GM18511 (cell line): Measurements from ENCODE around the gene TUT4.

ENCODE experiments used
- ATAC-seq: cut with Tn5 transposase; IDR thresholded peaks from one replicate; pipeline ENCODE4 v1.9.1; 2021; ENCODE audit warnings: mild to moderate bottlenecking, moderate library complexity; ENCODE audit not compliant: unreplicated experiment

TUT4 gene

DNA sequence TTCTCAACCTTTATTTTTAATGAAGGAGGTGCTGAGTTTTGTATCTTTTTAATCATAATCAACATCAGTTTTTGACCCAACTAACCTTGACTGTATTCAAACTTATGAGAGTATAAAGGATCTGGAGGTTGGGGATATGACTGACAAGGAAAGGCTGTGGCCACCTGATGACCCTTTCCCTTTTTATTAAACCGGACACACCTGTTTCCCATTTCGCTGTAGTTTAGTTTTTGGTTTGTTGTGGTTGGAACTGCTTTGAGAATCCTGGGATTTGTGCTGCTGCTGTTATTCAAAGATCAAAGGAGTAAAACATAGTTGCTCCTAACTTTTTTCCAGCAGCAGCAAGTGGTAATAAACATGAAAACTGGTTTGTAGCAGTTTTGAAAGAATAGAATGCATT is 136.1 kb downstream of the TUT4 start:
- no peak for ATAC-seq

DNA sequence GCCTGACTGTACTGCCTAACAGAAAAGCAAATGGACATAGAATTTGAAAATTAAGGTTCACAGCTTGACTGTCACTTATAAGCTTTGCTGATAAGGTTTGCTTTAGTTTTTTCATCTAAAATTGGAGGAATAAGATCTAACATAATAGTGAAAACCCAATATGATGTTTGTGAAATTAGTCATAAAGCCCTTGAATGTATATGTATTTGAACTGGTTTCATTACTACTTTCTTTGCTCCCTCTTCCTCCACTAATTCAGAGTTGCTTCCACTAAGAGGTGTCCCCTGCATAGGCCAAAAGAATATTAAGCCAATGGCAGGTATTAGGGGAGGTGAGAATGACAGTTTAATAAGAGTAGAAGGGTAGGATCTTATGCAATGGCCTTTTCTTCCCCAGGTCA is 137.9 kb downstream of the TUT4 start:
- ATAC-seq, result no peak

DNA sequence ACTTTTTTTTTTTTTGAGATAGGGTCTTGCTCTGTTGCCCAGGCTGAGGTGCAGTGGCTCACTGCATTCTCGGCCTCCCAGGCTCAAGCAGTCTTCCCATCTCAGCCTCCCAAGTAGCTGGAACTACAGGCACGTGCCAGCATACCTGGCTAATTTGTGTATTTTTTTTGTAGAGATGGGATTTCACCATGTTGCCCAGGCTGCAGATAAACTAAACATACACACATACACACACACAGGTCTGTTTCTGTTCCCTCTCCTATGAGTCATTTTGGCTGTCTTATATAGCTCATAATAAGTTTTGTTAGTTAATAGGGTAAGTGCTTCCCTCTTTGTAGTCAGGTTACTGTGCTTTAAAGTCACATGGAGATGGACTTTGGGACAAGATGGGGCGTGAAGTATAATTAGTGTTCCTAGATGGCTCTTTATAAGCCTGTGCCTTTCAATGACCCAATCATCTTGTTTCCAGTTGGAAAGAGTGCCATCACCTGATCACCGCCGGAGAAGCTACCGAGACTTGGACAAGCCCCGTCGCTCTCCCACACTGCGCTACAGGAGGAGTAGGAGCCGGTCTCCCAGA is 139.4 kb downstream of the TUT4 start:
- ATAC-seq, result no peak

DNA sequence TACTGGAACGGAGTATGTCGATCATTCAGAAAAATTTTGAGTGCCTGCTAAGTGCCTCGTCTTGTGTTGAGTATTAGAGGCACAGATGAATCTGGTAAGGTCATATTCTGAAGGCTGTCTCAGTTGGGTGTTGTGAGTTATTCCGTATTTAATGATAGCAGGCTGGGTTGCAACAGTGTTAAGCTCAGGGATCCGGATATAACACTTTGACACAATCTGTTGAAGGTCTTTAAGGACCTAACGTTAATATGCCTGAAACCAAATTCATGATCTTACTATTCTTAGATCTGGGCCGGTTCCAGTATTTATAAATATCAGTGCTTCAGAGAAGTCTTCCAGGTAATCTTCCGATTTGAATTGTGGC is 147.9 kb downstream of the TUT4 start:
- ATAC-seq, result no peak

DNA sequence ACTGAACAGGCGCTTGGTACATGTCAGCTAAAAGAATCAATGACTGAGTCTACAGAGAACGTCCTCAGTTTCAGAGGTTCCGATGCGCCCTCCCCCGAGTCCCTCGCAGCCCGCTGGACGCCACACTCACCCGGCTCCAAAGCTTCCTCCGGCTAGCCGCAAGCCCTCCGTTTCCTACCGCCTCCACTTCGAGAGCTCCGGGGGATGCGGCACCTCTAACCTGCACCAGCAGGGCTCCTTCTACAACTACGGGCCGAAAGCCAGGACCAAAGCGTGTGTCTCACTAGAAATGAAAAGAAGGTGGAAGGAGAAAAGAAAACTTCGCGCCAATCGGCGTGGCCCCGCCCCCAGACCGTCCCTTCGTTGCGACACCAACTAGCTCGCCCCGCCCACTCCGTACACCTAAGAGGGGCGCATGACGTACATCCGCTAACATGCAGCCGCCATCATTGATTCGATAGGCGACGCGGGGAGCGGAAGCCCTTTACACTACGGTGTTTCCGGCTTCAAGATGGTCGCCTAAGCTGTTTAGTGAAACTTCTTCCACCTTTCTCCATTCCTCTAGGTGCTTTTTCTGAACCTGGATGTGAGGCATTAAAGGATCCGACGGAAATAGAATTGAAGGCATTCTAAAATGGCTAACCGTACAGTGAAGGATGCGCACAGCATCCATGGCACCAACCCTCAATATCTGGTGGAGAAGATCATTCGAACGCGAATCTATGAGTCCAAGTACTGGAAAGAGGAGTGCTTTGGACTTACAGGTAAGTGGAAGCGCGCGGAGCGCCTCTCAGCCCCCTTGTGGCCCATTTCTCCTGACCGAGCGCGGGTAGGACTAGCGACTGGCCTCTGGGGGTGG is 148.5 kb downstream of the TUT4 start, which contains the start of the genes ORC1 and PRPF38A:
Gene ORC1, minus strand, starts transcription at position 308 of the 859 bp plus-strand sequence. CDS start 2,200 bp downstream, outside the sequence.
Gene PRPF38A, plus strand, starts transcription at position 487 of the 859 bp plus-strand sequence. Its CDS starts 148 bp downstream, at position 635.
- peak; percentile 91 for ATAC-seq

DNA sequence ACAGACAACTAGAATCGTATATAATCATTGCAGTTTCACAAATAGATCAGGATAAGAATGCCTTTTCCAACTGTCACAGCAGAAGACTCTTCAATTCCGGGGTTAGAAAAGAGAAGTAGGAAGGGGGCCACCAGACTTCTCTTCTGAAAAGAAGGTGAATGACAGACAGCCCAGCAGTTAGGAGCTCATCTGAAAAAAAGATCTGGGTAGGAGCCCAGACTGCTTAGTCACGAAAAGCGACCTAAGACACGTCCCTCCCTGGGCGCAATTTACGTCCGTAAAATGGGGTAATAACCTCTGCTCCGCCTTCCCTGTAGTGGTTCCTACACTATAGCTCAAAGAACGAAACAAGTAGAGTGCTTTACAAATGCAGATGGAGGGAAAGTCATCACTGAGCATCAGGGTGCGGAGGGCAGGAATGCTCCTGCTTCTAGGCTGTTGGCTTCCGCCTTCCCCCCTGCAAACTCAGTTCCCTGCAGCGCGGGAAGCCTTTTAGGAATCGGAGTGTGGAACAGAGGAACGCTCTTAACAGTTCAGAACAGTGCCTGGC is 149.3 kb downstream of the TUT4 start:
- peak; percentile 41 for ATAC-seq

DNA sequence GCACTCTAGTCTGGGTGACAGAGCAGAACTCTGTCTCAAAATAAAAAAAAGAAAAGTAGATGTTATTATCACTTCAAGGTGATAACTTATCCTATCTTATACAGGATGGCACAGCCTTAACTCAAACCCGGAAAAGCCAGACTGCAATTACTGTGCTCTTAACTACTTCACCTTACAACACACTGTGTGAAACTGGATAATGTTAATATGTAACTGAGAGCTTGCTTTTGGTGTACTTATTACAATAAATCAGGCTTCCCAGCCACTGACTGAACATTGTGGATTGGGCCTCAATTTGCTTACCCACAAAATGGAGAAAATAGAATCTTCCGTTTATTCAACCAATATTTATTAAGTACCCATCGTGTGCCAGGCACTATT is 150.0 kb downstream of the TUT4 start:
- ATAC-seq, result no peak

DNA sequence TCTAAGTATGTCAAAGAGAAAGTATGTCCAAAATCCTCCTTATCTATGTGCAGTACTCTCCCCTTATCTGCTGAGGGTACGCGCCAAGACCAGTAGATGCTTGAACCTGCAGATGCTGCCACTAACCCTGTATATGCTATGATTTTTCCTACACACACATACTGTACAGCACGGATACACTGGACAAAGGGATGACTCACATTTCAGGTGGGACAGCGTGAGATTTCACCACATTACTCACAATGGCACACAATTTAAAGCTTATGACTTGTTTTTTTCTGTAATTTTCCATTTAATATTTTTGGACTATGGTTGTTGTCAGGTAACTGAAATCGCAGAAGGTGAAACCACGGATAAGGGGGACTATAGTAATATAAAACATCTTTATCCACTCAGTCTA is 152.8 kb downstream of the TUT4 start:
- ATAC-seq, result no peak

DNA sequence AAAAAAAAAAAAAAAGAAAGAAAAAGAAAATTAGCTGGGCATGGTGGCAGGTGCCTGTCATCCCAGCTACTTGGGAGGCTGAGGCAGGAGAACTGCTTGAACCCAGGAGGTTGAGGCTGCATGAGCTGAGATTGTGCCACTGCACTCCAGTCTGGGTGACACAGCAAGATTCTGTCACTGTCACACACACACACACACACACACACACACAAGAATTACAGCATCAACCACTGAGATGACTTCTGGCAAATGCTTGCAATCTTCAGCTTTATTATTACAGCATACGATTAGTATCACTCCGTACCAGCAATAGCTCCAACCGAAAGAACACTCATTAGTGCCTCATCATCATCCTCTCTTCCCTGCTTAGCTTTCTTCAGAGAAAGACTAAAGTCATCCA is 153.3 kb downstream of the TUT4 start:
- ATAC-seq, result no peak

DNA sequence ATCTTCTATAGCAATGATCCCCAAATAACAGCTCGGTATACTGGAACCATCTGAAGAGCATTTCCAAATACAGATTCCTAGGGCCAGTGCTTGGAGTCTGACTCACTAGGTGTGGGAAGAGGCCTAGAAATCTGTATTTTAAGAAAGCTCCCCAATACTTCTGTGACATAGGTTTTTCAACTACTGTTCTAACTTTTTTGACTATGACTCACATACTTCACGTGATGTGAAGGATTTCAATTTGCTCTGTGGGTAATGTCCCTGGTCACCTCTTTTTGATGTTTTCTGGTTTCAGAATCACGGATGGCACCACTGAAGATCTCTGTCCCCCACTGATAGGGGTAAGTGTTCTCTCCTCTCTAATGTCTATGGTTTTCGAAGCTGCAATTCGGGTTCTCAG is 159.7 kb downstream of the TUT4 start:
- no peak for ATAC-seq

DNA sequence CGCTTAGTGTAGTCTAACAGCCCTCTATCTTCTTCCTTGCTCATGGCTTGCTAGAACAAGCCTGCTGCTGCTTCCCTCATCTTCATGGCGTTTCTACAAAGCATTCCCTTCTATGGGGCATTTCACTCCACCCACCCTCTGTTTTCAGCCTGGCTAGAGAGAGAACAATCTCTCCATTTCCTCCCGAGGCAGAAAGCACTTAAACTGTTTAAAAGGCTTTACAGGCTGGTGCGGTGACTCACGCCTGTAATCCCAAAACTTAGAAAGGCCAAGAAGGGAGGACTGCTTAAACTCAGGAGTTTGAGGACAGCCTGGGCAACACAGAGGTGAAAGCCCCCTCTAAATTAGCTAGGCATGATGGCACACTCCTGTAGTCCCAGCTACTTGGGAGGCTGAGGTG is 166.4 kb downstream of the TUT4 start:
- no peak for ATAC-seq

DNA sequence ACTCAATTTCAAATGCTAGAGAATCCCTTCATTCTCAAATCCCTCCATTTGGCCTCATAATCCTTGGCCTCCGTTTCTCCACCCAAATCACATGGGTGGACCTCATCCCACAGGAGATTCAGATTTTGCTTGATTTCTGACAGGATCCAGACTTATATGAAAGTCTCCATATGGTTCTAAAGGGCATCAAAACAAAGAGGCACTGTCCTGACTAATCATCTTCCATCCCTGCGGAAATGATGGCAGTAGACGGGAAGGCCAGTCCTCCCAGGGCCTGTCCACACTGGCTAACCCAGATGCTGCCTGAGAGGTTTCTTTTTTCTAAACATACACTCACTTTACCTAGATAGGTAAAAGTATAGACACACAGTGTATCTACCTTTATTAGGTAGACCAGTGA is 167.5 kb downstream of the TUT4 start:
- no peak for ATAC-seq
